ENCODE measurements around the gene KCNAB1.
"Not testable (repeated sequence)": the region's sequence is repeated elsewhere in the genome, so short reads cannot be mapped to it uniquely, and the experiment has no call there.

Gene KCNAB1

GRCh38 chr3:156176629-156177210 lies 56.3 kb downstream of the KCNAB1 start:
- DNase-seq (ENCODE audit: low read depth) = no peak

GRCh38 chr3:156180077-156180476 lies 59.7 kb downstream of the KCNAB1 start:
- DNase-seq (ENCODE audit: low read depth) = no peak

GRCh38 chr3:156181509-156181908 lies 61.1 kb downstream of the KCNAB1 start:
- no peak for DNase-seq (ENCODE audit: low read depth)

- DNase-seq (ENCODE audit: low read depth) = no peak
Measured at GRCh38 chr3:156183396-156183795, 63.0 kb downstream of the KCNAB1 start.

- no peak for DNase-seq (ENCODE audit: low read depth)
Measured at GRCh38 chr3:156184156-156184555, 63.8 kb downstream of the KCNAB1 start.

GRCh38 chr3:156187146-156187769 lies 66.9 kb downstream of the KCNAB1 start:
- DNase-seq (ENCODE audit: low read depth) = no peak

- no peak for DNase-seq (ENCODE audit: low read depth)
Measured at GRCh38 chr3:156188757-156189156, 68.4 kb downstream of the KCNAB1 start.

GRCh38 chr3:156189927-156190326 lies 69.5 kb downstream of the KCNAB1 start:
- no peak for DNase-seq (ENCODE audit: low read depth)

GRCh38 chr3:156194945-156195344 lies 74.6 kb downstream of the KCNAB1 start:
- DNase-seq (ENCODE audit: low read depth) = not testable (repeated sequence)

GRCh38 chr3:156197152-156197551 lies 76.8 kb downstream of the KCNAB1 start:
- DNase-seq (ENCODE audit: low read depth) = not testable (repeated sequence)

GRCh38 chr3:156201411-156202405 lies 81.3 kb downstream of the KCNAB1 start:
- DNase-seq (ENCODE audit: low read depth) = no peak

- no peak for DNase-seq (ENCODE audit: low read depth)
Measured at GRCh38 chr3:156206157-156206556, 85.8 kb downstream of the KCNAB1 start.

- DNase-seq (ENCODE audit: low read depth) = no peak
Measured at GRCh38 chr3:156207802-156208685, 87.7 kb downstream of the KCNAB1 start.

- no peak for DNase-seq (ENCODE audit: low read depth)
Measured at GRCh38 chr3:156209631-156210335, 89.4 kb downstream of the KCNAB1 start.

- no peak for DNase-seq (ENCODE audit: low read depth)
Measured at GRCh38 chr3:156211583-156211982, 91.2 kb downstream of the KCNAB1 start.

GRCh38 chr3:156214676-156215075 lies 94.3 kb downstream of the KCNAB1 start:
- DNase-seq (ENCODE audit: low read depth) = no peak

- no peak for DNase-seq (ENCODE audit: low read depth)
Measured at GRCh38 chr3:156215751-156216150, 95.4 kb downstream of the KCNAB1 start.

GRCh38 chr3:156216216-156216615 lies 95.8 kb downstream of the KCNAB1 start:
- DNase-seq (ENCODE audit: low read depth) = no peak

GRCh38 chr3:156216852-156217251 lies 96.5 kb downstream of the KCNAB1 start:
- no peak for DNase-seq (ENCODE audit: low read depth)

GRCh38 chr3:156217674-156218352 lies 97.4 kb downstream of the KCNAB1 start:
- DNase-seq (ENCODE audit: low read depth) = no peak

GRCh38 chr3:156218353-156218744 lies 98.0 kb downstream of the KCNAB1 start:
- no peak for DNase-seq (ENCODE audit: low read depth)
